Progenitor cell of endocrine pancreas (in vitro differentiated cells): ENCODE data around the gene CLTC. TPM values are rescaled to one million over a fixed set of nuclear protein-coding genes. Genes with fewer than 3 reads are reported as not detected.

ENCODE experiments used
- DNase-seq: peaks from one replicate; pipeline ENCODE4 v3.0.0; 2021; ENCODE audit warnings: low spot score; ENCODE audit not compliant: unreplicated experiment
- H3K27ac Mint-ChIP-seq: 2 replicates; pipeline ENCODE4 v1.8.0; 2021; ENCODE audit warnings: mild to moderate bottlenecking, moderate library complexity, mixed read lengths
- H3K27me3 Mint-ChIP-seq: 2 replicates; pipeline ENCODE4 v1.8.0; 2021; ENCODE audit warnings: mixed read lengths
- H3K36me3 Mint-ChIP-seq: 2 replicates; pipeline ENCODE4 v1.8.0; 2022; ENCODE audit warnings: mixed read lengths; ENCODE audit not compliant: insufficient read depth
- H3K4me1 Mint-ChIP-seq: 2 replicates; pipeline ENCODE4 v1.8.0; 2021; ENCODE audit warnings: low read depth, mixed read lengths
- H3K4me3 Mint-ChIP-seq: 2 replicates; pipeline ENCODE4 v1.8.0; 2021; ENCODE audit warnings: low read depth, mild to moderate bottlenecking, moderate library complexity, mixed read lengths
- H3K9me3 Mint-ChIP-seq: 2 replicates; pipeline ENCODE4 v1.8.0; 2021; ENCODE audit warnings: low read depth, mixed read lengths
- total RNA-seq: library from RNA; stranded (reverse); gene quantifications from 2 replicates; pipeline ENCODE4 v1.2.1, GENCODE V29; 2021
- TF ChIP-seq, protein P1 (sequence below): fragments of 200-600 bp; sonication (generic); IDR thresholded peaks from one replicate; pipeline ENCODE4 v1.5.0; 2021; ENCODE audit warnings: antibody characterized with exemption, mild to moderate bottlenecking; ENCODE audit not compliant: unreplicated experiment

The CLTC gene
- total RNA-seq, 1 donor from 2014 or later: 185 TPM

DNA sequence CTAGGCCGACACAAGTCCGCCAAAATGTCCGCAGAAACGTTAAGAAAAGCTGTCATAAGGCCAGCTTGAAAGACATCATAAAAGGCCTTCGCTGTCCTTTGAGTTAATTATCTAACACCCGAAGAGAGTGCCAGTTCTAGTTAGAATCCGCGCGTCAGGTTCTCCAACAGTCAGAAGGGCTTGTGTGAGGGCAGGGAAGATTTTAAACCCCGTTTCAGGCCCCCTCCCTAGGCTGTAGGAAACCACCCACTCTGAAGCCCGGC, 729 bp upstream of the CLTC start:
- H3K27ac Mint-ChIP-seq: peak overlapping the region; percentile 100
- peaks cover 38% of the 10 kb centered on the region for H3K4me1 Mint-ChIP-seq
- TF ChIP-seq, protein P1, sequence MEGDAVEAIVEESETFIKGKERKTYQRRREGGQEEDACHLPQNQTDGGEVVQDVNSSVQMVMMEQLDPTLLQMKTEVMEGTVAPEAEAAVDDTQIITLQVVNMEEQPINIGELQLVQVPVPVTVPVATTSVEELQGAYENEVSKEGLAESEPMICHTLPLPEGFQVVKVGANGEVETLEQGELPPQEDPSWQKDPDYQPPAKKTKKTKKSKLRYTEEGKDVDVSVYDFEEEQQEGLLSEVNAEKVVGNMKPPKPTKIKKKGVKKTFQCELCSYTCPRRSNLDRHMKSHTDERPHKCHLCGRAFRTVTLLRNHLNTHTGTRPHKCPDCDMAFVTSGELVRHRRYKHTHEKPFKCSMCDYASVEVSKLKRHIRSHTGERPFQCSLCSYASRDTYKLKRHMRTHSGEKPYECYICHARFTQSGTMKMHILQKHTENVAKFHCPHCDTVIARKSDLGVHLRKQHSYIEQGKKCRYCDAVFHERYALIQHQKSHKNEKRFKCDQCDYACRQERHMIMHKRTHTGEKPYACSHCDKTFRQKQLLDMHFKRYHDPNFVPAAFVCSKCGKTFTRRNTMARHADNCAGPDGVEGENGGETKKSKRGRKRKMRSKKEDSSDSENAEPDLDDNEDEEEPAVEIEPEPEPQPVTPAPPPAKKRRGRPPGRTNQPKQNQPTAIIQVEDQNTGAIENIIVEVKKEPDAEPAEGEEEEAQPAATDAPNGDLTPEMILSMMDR: no peak
- no peaks in the 10 kb centered on the region for H3K9me3 Mint-ChIP-seq
- H3K36me3 Mint-ChIP-seq: peaks cover 1% of the 10 kb centered on the region
- no peak for DNase-seq
- no peaks in the 10 kb centered on the region for H3K27me3 Mint-ChIP-seq
- peak overlapping the region; percentile 94 for H3K4me3 Mint-ChIP-seq

DNA sequence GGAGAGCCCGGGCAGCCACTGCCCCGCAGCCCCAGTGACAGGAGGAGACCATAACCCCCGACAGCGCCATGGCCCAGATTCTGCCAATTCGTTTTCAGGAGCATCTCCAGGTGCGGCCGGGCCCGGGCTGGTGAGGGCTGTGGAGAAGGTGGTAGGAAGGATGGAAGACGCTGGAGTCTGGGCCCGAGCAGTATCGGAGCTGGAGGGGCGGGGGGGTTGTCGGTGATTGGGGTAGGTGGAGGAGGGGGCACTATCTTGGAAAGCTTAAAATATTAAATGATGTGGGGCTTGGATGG, 317 bp downstream of the CLTC start:
- H3K27ac Mint-ChIP-seq: peak overlapping the region; percentile 100
- TF ChIP-seq, protein P1: no peak
- DNase-seq: no peak
- no peaks in the 10 kb centered on the region for H3K9me3 Mint-ChIP-seq
- H3K4me1 Mint-ChIP-seq: peaks cover 38% of the 10 kb centered on the region
- H3K4me3 Mint-ChIP-seq: peak overlapping the region; percentile 94
- H3K36me3 Mint-ChIP-seq: peaks cover 1% of the 10 kb centered on the region
- no peaks in the 10 kb centered on the region for H3K27me3 Mint-ChIP-seq

DNA sequence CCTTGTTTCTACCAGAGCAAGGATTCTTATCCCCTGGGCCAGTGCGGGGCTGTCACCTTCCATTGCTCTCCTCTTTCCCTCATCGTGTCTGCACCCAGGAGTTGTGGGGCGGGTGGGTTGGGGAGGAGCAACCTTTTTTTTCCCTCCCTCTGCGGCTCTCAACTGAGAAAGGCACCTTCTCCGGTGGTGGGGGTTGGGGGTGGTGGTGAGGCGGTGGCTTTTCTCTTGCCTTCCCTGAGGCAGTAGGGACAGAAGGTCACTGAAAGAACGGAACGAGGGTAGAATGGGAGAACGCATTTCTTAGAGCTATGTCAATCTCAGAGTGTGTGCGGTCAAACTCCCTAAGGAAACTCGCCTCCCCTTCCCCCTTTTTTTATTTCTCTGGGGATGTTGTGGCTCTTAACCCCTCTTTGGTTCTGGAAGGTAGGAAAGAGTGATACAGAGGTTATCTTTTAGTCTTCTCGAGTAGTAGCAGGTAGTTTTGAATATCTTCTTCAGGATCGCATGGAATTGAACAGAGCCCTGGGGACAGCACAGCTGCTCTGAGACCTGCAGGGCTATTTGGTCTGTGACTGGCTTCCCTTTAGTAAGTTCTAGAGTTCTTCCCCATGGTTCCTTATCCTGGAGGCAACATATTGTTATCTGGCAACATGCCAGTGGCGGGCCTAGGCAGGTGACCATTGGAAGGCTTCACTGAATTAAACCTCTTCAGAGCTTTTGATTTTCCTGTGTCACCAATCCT, 994 bp downstream of the CLTC start:
- TF ChIP-seq, protein P1: no peak
- peak overlapping the region; percentile 94 for H3K4me3 Mint-ChIP-seq
- peaks cover 38% of the 10 kb centered on the region for H3K4me1 Mint-ChIP-seq
- no peak for DNase-seq
- peak overlapping the region; percentile 100 for H3K27ac Mint-ChIP-seq
- H3K27me3 Mint-ChIP-seq: no peaks in the 10 kb centered on the region
- H3K36me3 Mint-ChIP-seq: peaks cover 1% of the 10 kb centered on the region
- no peaks in the 10 kb centered on the region for H3K9me3 Mint-ChIP-seq

DNA sequence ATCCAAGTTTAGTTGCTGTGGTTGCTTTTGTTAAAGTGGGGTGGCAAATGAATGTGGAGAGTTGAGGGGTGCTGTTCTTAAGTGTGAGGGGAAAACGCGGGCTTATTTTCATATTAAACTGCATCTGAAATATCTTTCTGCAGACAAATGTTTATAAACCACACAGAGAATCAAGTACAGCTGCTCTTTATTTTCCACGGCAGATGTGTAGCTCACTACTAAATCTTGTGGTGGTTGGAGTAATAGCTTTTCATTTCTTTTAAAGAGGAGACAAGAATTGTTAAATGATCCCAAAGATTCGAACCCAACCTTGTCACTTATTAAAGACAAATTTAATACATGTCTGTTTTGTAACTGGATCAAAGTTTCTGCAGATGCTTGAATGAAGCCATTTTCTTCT, 2.1 kb downstream of the CLTC start:
- Mint-ChIP-seq H3K9me3 (no peaks in the 10 kb centered on the region), H3K27me3 (no peaks in the 10 kb centered on the region), H3K27ac (no peak overlapping the region), H3K4me3 (peak overlapping the region; percentile 94), H3K4me1 (peaks cover 36% of the 10 kb centered on the region), H3K36me3 (peaks cover 1% of the 10 kb centered on the region)
- no peak for DNase-seq
- TF ChIP-seq, protein P1: no peak

DNA sequence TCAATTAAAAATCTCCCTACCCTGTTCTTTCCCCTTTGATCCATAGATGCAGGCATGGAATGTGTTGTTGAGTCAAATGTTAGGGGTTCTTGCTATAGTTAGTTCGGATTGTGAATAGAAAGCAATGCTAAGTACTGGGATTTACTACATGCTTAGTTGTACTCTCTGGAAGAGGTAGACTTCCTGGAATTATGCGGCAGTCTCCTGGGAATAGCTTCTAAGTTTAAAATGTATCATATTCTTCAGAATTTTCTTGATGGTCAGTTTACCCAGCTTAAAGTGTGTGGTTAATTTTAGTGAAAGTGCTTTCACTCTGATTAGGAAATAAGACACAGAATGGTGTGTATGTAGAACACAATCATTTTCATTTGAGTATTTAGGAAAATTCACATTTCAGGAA, 3.5 kb downstream of the CLTC start:
- Mint-ChIP-seq H3K9me3 (no peaks in the 10 kb centered on the region), H3K4me1 (peaks cover 24% of the 10 kb centered on the region), H3K27me3 (no peaks in the 10 kb centered on the region), H3K36me3 (peaks cover 1% of the 10 kb centered on the region), H3K27ac (peak overlapping the region; percentile 14), H3K4me3 (peak overlapping the region; percentile 49)
- TF ChIP-seq, protein P1: no peak
- DNase-seq: no peak
